K562 (cell line): ENCODE results near the gene LCN15. TPM values are rescaled to one million over a fixed set of nuclear protein-coding genes. Genes with fewer than 3 reads are reported as not detected.

Experiments used
- ATF4 ChIP-seq: fragments of 450-650 bp; formaldehyde crosslinking; IDR thresholded peaks from 2 replicates; pipeline ENCODE4 v1.4.0; 2022; ENCODE audit warnings: mild to moderate bottlenecking, moderate library complexity
- BRF2 ChIP-seq: IDR thresholded peaks from 3 replicates; pipeline ENCODE4 v1.6.1; 2011; ENCODE audit warnings: borderline replicate concordance, mild to moderate bottlenecking; ENCODE audit not compliant: insufficient read length, insufficient read depth
- CXXC5 ChIP-seq: fragments of 250-450 bp; sonication (Bioruptor Pico); IDR thresholded peaks from 2 replicates; pipeline ENCODE4 v1.8.0; 2022; ENCODE audit warnings: inconsistent platforms, mild to moderate bottlenecking, moderate library complexity
- E2F1 ChIP-seq: sonication (generic); formaldehyde crosslinking; IDR thresholded peaks from 2 replicates; pipeline ENCODE4 v1.8.1; 2023; ENCODE audit warnings: mild to moderate bottlenecking, missing genetic modification reagents, moderate library complexity
- ETS2 ChIP-seq: IDR thresholded peaks from 2 replicates; pipeline ENCODE4 v1.6.1; 2016; ENCODE audit warnings: borderline replicate concordance, missing genetic modification characterization, mild to moderate bottlenecking, moderate library complexity, missing compliant biosample characterization; ENCODE audit not compliant: poor library complexity, severe bottlenecking
- FOXA1 ChIP-seq: fragments of 450-650 bp; IDR thresholded peaks from 2 replicates; pipeline ENCODE4 v1.6.1; 2016; ENCODE audit warnings: mild to moderate bottlenecking, borderline replicate concordance
- IRF9 ChIP-seq: fragments of 450-650 bp; IDR thresholded peaks from 2 replicates; pipeline ENCODE4 v1.6.1; 2016; ENCODE audit warnings: missing biosample characterization, missing genetic modification characterization
- NELFE ChIP-seq: IDR thresholded peaks from 2 replicates; pipeline ENCODE4 v1.6.1; 2011; ENCODE audit warnings: mild to moderate bottlenecking; ENCODE audit not compliant: insufficient read depth, insufficient read length
- OTX1 ChIP-seq: fragments of 450-650 bp; formaldehyde crosslinking; IDR thresholded peaks from 2 replicates; pipeline ENCODE4 v1.4.0; 2022; ENCODE audit warnings: mild to moderate bottlenecking
- RBM15 ChIP-seq: fragments of 200-400 bp; formaldehyde crosslinking; IDR thresholded peaks from 2 replicates; pipeline ENCODE4 v1.6.1; 2018; ENCODE audit warnings: mild to moderate bottlenecking, low read length, moderate library complexity; ENCODE audit not compliant: insufficient read depth
- SMAD2 ChIP-seq: fragments of 150-350 bp; IDR thresholded peaks from 2 replicates; pipeline ENCODE4 v1.6.1; 2014; ENCODE audit warnings: low read depth, mild to moderate bottlenecking, low read length
- TAF1 ChIP-seq: IDR thresholded peaks from 2 replicates; pipeline ENCODE4 v1.6.1; 2011; ENCODE audit warnings: mild to moderate bottlenecking, low read length, moderate library complexity; ENCODE audit not compliant: insufficient read depth, control insufficient read depth, severe bottlenecking; ENCODE audit errors: extremely low read depth
- ZEB2 ChIP-seq: fragments of 450-650 bp; IDR thresholded peaks from 2 replicates; pipeline ENCODE4 v1.6.1; 2016
- ZFP1 ChIP-seq: fragments of 450-650 bp; formaldehyde crosslinking; IDR thresholded peaks from 2 replicates; pipeline ENCODE4 v1.4.0; 2020; ENCODE audit warnings: mild to moderate bottlenecking, mixed read lengths
- ZFX ChIP-seq: sonication (generic); formaldehyde crosslinking; IDR thresholded peaks from 2 replicates; pipeline ENCODE4 v1.8.0; 2022; ENCODE audit warnings: mild to moderate bottlenecking, missing genetic modification reagents, moderate library complexity
- ZNF589 ChIP-seq: fragments of 200-800 bp; sonication (Bioruptor generic); IDR thresholded peaks from 2 replicates; pipeline ENCODE4 v1.6.1; 2016; ENCODE audit warnings: low read depth, missing genetic modification characterization, missing compliant biosample characterization
- ZNF609 ChIP-seq: sonication (generic); formaldehyde crosslinking; IDR thresholded peaks from 2 replicates; pipeline ENCODE4 v1.8.1; 2023; ENCODE audit warnings: missing genetic modification reagents, mild to moderate bottlenecking, borderline replicate concordance
- ZNF699 ChIP-seq: fragments of 250-450 bp; sonication (Bioruptor Pico); IDR thresholded peaks from 2 replicates; pipeline ENCODE4 v1.8.0; 2021; ENCODE audit warnings: mild to moderate bottlenecking, moderate library complexity; ENCODE audit not compliant: insufficient replicate concordance
- ZNF785 ChIP-seq: fragments of 250-450 bp; sonication (Bioruptor Pico); IDR thresholded peaks from 2 replicates; pipeline ENCODE4 v1.4.0; 2020; ENCODE audit warnings: mild to moderate bottlenecking
- ZNF830 ChIP-seq: fragments of 250-450 bp; sonication (Bioruptor Pico); IDR thresholded peaks from 2 replicates; pipeline ENCODE4 v1.5.0; 2021; ENCODE audit warnings: mild to moderate bottlenecking
- polyA plus RNA-seq, 8 experiments: library from polyadenylated mRNA; depleted of rRNA in 4 of 8; stranded (reverse) in 5 of 8; unstranded in 3 of 8; fragments of >200 nt; fragmentation: Nextera tagmentation in 2 of 8; fragmentation: Illumina TruSeq in 1 of 8; extraction: Ambion mirVana in 2 of 8; extraction: Trizol in 1 of 8; gene quantifications; 2 replicates each; pipeline versions ENCODE4 v1.2.1 to v1.2.3, GENCODE V29; 2011 to 2014; ENCODE audit warnings: inconsistent platforms in 1 of 8, missing spikeins in 1 of 8
- total RNA-seq, 7 experiments: library from RNA; depleted of rRNA in 6 of 7; stranded (reverse); fragments of >200 nt in 6 of 7; fragmentation: Illumina TruSeq in 2 of 7; extraction: Trizol in 2 of 7; gene quantifications; 2 replicates each; pipeline versions ENCODE4 v1.2.1 to v1.2.3, GENCODE V29; 2011 to 2021; ENCODE audit warnings: low replicate concordance in 1 of 7

LCN15 gene
- total and polyA plus RNA-seq, 9 of the 15 experiments (the other 6 are each of a cell fraction or from before 2014, with no cell fraction given), result 0.66 TPM; not detected in 8

- TF ChIP-seq BRF2, result no peak
- TF ChIP-seq ZNF699 (CRISPR knock-in tag), result no peak
- TF ChIP-seq ETS2 (tag), result no peak
- no peak for TF ChIP-seq ZNF785 (CRISPR knock-in tag)
- TF ChIP-seq RBM15, result 0 out of 2 replicates have a peak, but pooled peaks have one; percentile 19
- TF ChIP-seq ZNF609 (CRISPR knock-in tag), result peak; percentile 97
- peak; percentile 50; the same call in 1 of the 2 replicates for TF ChIP-seq OTX1 (CRISPR knock-in tag)
- no peak for TF ChIP-seq ZNF830 (CRISPR knock-in tag)
- TF ChIP-seq IRF9 (tag), result no peak
- no peak for TF ChIP-seq ZEB2
- peak; percentile 98 for TF ChIP-seq TAF1
- no peak for TF ChIP-seq ZNF589
- TF ChIP-seq SMAD2, result no peak
- TF ChIP-seq NELFE, result peak; percentile 95
- no peak for TF ChIP-seq ATF4 (CRISPR knock-in tag)
- TF ChIP-seq CXXC5 (CRISPR knock-in tag), result peak; percentile 98
- peak; percentile 94 for TF ChIP-seq E2F1 (CRISPR knock-in tag)
- no peak for TF ChIP-seq ZFP1 (CRISPR knock-in tag)
- TF ChIP-seq ZFX (CRISPR knock-in tag), result peak; percentile 90
- TF ChIP-seq FOXA1, result no peak
Observed at GRCh38 chr9:136728080-136728547, 36.2 kb downstream of the LCN15 start (continued).
